Dermis blood vessel endothelial cell (primary cell): ENCODE data around the gene IL7R. TPM values are rescaled to one million over a fixed set of nuclear protein-coding genes. Genes with fewer than 3 reads are reported as not detected.
A peak's percentile ranks its signal among the peaks of the same experiment; 100 is the strongest.
"Not testable (repeated sequence)": the region's sequence is repeated elsewhere in the genome, so short reads cannot be mapped to it uniquely, and the experiment has no call there.

Experiments
- DNase-seq: peaks from one replicate; pipeline ENCODE4 v3.0.0; 2010
- total RNA-seq: library from RNA; depleted of rRNA; stranded (reverse); fragments of >200 nt; gene quantifications from 2 replicates; pipeline ENCODE4 v1.2.3, GENCODE V29; 2014

The IL7R gene
- total RNA-seq, 1 donor from 2014 or later = 0.51 TPM

DNA sequence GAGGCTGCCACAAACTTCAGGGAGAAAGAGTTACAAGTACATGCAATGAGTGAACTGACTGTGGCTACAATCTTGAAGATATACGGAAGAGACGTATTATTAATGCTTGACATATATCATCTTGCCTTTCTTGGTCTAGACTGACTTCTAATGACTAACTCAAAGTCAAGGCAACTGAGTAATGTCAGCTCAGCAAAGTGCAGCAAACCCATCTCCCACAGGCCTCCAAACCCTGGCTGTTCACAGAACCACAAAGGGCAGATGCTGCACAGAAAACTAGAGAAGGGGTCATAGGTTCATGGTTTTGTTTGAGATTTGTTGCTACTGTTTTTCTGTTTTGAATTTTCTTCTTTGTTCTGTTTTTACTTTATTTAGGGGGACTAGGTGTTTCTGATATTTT, 21.0 kb downstream of the IL7R start:
- no peak for DNase-seq

DNA sequence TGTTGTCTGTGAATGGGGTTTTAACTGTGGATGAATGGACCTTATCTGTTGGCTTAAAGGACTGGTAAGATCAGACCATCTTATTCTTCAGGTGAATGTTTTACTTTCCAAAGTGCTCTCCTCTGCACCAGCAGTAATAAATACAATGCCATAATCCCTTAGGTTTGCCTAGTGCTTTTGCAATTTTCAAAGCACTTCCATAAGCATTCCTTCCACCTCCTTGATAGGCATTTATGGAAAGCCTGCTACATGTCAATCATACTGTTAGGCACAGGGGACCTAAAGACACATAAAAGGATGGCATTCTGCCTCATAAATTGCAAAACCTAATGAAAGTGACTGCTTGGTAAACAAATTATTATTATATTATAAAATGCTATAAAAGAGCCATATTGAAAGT, 21.4 kb downstream of the IL7R start:
- DNase-seq = no peak

DNA sequence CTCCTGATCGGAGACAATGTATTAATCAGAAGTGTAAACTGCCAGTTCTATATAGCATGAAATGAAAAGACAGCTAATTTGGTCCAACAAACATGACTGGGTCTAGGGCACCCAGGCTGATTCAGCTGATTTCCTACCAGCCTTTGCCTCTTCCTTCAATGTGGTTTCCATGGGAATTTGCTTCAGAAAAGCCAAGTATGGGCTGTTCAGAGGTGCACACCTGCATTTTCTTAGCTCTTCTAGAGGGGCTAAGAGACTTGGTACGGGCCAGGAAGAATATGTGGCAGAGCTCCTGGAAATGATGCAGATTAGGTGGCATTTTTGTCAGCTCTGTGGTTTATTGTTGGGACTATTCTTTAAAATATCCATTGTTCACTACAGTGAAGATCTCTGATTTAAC, 22.4 kb downstream of the IL7R start:
- DNase-seq = no peak

DNA sequence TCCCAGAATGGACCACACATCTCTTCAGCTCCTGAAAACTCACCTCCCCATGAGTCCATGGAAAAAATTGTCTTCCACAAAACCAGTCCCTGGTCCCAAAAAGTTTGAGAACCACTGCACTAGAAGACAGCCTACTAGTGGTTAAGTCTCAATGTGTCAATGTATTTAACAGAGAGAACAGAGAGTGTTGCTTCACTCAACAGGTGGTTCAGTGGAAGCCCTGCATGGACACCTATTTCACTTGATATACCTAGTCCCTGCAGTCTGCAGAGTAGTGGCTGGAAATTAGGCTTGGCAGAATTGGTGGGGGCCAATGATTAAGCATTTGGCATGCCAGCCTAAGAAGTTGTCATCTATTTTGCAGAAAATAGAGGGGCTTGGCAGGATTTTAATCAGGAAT, 23.0 kb downstream of the IL7R start:
- no peak for DNase-seq

- no peak for DNase-seq
Observed at GRCh38 chr5:35880156-35880555, 23.5 kb downstream of the IL7R start.

GRCh38 chr5:35881758-35882157, 25.1 kb downstream of the IL7R start:
- DNase-seq = no peak

DNA sequence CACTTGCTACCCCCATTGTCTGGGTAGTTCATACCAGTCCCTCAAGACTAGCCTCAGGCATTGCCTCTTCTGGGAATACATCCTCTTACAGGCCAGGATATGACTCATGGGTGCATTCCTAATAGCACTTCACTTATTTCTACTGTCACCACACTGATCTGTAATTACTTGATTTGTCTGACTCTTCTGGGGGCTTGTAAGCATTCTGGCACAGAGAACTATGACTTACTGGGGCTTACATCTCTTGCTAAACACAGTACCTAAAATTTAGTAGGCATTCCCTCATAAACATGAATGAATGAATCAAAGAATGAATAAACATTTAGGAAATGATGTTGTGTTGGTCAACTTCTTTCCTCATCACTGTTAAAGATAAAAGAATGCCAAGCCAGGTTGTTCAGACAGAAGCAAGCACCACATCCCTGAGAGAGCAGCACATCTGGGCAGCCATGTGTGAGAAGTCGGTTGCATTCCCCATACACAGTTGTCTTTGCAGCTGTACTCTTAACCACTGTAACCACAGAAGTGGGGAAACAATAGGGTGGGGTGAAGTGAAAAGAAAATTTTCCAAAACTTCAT, 27.6 kb downstream of the IL7R start:
- peak; percentile 65 for DNase-seq

DNA sequence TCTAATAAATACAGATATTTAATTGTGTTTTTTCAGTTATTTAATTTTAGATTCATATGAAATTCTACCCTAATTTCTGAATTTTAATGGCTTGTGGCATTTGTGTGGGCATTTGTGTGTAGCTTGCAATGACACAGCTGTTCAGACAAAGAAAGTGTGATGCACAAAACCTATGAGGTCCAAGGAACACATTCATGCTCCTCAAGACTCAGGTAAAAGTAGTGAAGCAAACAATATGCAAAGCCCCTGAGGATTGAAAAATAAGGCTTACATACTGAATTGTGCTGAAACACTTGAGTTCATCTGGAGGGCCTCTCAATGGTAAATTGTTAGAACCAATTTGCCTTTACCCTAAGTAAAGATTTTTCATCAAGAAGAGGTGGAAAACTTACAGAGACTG, 28.1 kb downstream of the IL7R start:
- DNase-seq = no peak

- DNase-seq = no peak
Observed at GRCh38 chr5:35886381-35886780, 29.7 kb downstream of the IL7R start.

- no peak for DNase-seq
Observed at GRCh38 chr5:35887321-35888100, 30.8 kb downstream of the IL7R start.

GRCh38 chr5:35890021-35891020, 33.6 kb downstream of the IL7R start:
- DNase-seq = no peak

DNA sequence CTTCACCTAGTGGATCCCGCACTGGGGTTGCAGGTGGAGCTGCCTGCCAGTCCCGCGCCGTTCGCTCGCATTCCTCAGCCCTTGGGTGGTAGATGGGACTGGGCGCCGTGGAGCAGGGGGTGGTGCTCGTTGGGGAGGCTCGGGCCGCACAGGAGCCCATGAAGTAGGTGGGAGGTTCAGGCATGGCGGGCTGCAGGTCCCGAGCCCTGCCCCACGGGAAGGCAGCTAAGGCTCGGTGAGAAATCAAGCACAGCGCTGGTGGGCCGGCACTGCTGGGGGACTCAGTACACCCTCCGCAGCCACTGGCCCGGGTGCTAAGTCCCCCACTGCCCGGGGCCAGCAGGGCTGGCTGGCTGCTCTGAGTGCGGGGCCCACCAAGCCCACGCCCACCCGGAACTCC, 36.1 kb downstream of the IL7R start:
- not testable (repeated sequence) for DNase-seq

- no peak for DNase-seq
Observed at GRCh38 chr5:35894131-35894530, 37.4 kb downstream of the IL7R start.

- DNase-seq = no peak
Observed at GRCh38 chr5:35898952-35899660, 42.4 kb downstream of the IL7R start.

DNA sequence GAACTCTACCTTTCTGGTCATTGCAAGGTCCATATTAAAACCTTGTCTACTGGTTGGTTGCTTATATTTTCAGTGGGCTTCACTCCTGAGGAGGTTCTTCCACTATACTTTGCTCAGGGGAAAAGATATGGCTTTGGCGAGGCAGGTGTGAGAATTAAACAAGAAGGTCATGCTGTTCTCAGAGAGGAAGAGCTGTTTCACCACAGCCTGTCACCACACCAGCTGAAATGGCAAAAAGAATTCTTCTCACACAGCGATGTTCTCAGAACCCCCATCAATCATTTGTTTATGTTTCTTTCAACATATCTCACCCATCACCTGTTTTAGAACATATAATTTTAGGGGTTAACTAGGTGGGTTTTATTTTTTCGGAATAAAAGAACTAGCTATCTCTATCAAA, 43.1 kb downstream of the IL7R start:
- no peak for DNase-seq

DNA sequence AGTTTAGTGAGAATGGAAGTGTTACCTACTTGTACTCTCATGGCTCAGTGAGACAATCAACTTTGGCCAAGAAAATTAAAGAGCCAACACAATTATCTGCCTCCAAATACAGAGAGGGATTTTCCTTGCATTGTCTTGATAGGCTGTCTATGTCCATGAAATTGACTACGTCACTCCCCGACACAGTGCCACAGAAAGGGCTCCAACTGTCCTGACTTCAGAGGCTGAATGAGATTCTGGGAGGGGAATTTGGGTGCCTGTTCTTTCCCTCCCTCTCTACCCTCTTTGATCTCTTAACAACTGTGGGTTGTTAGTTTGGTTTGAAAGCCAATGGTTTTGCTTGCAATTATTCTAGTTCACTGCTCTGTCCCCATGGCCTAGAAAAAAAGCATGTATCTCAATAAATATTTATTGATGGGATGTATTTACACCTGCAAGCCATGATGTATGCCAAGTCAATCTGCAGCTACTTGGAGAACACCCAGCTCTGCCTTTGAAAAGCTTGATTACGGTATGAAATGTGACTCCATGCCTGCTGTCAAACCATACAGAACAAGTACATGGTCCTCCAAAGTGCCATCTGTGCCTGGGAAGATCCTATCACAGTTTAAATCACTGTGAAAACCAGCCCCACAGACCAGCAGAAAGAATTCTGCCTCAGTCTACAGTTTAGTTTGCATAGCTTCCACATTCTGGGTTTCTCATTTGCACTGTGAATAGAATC, 44.4 kb downstream of the IL7R start:
- no peak for DNase-seq

DNA sequence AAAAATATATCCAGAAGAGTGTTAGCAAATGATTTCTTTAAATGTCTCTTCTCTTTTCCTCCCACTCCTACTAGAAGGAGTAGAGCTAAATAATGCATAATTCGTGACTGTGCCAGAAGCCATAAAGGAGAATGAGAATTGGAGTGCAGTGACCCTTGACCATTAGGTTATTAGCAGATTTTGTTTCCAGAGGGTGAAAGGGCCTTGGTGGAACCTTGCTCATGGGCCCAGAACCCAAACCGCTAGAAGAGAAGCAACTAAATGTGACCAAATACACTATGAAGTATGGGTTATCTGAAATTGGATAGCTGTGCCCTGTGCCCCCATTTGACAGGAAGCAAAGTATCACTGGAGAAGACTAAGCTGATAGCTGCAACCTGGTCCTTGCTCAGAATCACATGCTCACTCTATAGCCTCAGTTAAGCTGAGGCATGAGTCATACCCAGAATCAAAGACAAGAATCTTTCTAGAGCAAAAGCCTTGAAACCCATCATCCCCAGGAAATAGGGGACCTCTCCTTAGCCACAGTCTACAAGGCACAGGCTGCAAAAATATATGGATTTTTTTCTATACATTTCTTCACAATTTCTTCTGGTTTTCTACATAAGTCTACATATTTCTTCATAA, 45.5 kb downstream of the IL7R start:
- no peak for DNase-seq

DNA sequence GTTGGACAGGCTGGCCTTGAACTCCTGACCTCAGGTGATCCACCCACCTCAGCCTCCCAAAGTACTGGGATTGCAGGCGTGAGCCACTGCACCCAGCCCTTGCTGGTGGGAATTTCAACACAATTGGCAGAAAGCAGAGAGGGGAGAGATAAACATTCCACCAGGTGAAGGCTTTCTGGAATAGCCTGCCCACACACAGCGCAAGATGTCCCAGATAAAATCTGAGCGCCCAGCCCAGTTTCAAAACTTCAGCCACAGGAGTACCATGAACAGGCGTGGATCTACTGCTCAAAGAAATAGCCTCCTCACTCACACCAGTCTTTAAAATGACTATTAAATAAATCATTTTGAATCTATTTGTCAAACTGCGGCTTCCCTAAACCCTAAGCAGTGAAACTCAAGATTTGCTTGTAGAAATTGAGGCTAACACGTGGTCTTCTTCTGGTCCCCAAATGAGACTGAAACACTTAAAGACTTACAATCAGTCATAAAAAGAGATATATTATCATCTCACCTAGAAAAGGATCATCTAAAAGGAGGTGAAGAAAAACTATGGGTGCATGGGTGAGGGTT, 47.0 kb downstream of the IL7R start:
- DNase-seq = no peak

DNA sequence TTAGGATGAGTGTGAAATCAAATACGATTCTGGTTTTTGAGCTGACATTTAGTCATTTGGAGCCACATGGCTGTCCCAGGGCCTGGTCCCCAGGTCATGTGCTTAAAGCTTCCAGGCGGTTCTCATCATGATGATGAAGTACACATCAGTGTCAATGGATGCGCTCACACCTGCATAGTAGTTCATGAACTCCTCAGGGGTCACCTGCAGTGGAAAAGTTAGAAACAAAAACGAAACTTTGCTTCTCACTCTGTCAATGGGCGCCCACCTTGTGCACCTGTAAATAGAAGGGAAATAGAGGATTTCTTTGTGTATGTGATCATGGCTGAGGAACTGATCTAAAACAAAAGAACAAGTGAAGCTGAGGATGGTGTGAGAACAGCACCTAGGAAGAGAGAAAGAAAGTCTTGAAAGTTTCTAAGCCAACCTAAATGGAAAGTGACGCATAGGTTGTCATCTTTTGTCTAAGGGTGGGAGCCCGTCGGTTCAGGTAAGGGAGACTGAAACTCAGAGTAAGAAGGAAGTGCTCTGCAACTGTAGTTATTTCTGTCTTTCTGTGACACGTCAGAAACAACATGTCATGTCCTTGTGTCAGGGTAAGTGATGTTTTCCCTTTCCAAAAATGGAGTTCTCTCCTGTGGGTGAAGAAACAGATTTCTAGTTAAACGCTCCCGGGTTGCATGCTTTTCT, 47.9 kb downstream of the IL7R start:
- DNase-seq = no peak

DNA sequence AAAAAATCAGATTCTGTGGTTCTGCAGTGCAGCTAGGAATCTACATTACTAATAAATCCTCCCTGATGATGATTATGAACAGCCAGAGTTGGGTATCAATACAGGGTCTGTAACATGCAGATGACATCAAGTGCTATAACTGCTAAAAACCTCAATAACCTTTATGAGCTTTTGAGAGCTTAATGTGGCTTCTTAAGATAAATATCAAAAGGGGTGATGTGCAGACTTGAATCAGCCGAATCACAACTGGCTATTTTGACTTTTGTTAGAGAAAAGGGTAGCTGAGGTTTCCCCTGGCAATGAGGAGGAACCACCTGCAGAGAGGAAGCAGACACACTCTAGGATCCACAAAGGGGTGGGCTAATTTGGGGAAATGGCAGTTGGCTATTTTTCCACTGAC, 51.5 kb downstream of the IL7R start:
- no peak for DNase-seq

- no peak for DNase-seq
Observed at GRCh38 chr5:35908814-35909213, 52.1 kb downstream of the IL7R start.
